SK-N-SH (cell line): ENCODE results near the gene RAB1B.

Experiments used
- CTCF ChIP-seq: fragments of 200-600 bp; sonication (generic); IDR thresholded peaks from 2 replicates; pipeline ENCODE4 v1.6.1; 2017; ENCODE audit warnings: antibody characterized with exemption, mild to moderate bottlenecking, moderate library complexity
- ELF1 ChIP-seq: IDR thresholded peaks from 2 replicates; pipeline ENCODE4 v1.4.0; 2012
- MXI1 ChIP-seq: IDR thresholded peaks from 2 replicates; pipeline ENCODE4 v1.6.1; 2012; ENCODE audit warnings: mild to moderate bottlenecking, low read depth, low read length, improper control_type of control experiment
- POLR2AphosphoS5 ChIP-seq: IDR thresholded peaks from 2 replicates; pipeline ENCODE4 v1.6.1; 2012; ENCODE audit warnings: low read depth, low read length
- RAD21 ChIP-seq: IDR thresholded peaks from 2 replicates; pipeline ENCODE4 v1.6.1; 2012; ENCODE audit warnings: mild to moderate bottlenecking, low read length
- RCOR1 ChIP-seq: fragments of 150-350 bp; IDR thresholded peaks from 2 replicates; pipeline ENCODE4 v1.6.1; 2017; ENCODE audit warnings: antibody characterized with exemption, low read length
- RFX5 ChIP-seq: IDR thresholded peaks from 2 replicates; pipeline ENCODE4 v1.6.1; 2012; ENCODE audit warnings: mild to moderate bottlenecking, improper control_type of control experiment, low read length
- SIN3A ChIP-seq: IDR thresholded peaks from 2 replicates; pipeline ENCODE4 v1.6.1; 2012; ENCODE audit warnings: low read depth, mild to moderate bottlenecking, low read length, moderate library complexity, borderline replicate concordance
- TAF1 ChIP-seq: IDR thresholded peaks from 2 replicates; pipeline ENCODE4 v1.6.1; 2012; ENCODE audit warnings: low read depth, mild to moderate bottlenecking, low read length, moderate library complexity, borderline replicate concordance
- TF ChIP-seq, protein P1 (sequence below): IDR thresholded peaks from 2 replicates; pipeline ENCODE4 v1.4.0; 2012; ENCODE audit warnings: low read depth, borderline replicate concordance
- TF ChIP-seq, protein P2 (sequence below): IDR thresholded peaks from 2 replicates; pipeline ENCODE4 v1.6.1; 2012; ENCODE audit warnings: mild to moderate bottlenecking, low read depth, low read length, moderate library complexity

- peak; percentile 8; the same call in 1 of the 2 replicates for TF ChIP-seq TAF1
- no peak for TF ChIP-seq CTCF
- TF ChIP-seq ELF1, result peak; percentile 25; the same call in 1 of the 2 replicates
- no peak for TF ChIP-seq RAD21
- TF ChIP-seq RFX5, result no peak
- TF ChIP-seq MXI1, result peak; percentile 74; the same call in 1 of the 2 replicates
- TF ChIP-seq RCOR1, result no peak
- TF ChIP-seq, protein P1, sequence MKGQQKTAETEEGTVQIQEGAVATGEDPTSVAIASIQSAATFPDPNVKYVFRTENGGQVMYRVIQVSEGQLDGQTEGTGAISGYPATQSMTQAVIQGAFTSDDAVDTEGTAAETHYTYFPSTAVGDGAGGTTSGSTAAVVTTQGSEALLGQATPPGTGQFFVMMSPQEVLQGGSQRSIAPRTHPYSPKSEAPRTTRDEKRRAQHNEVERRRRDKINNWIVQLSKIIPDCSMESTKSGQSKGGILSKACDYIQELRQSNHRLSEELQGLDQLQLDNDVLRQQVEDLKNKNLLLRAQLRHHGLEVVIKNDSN, result no peak
- peak; percentile 62; the same call in 1 of the 2 replicates for TF ChIP-seq SIN3A
- TF ChIP-seq, protein P2, sequence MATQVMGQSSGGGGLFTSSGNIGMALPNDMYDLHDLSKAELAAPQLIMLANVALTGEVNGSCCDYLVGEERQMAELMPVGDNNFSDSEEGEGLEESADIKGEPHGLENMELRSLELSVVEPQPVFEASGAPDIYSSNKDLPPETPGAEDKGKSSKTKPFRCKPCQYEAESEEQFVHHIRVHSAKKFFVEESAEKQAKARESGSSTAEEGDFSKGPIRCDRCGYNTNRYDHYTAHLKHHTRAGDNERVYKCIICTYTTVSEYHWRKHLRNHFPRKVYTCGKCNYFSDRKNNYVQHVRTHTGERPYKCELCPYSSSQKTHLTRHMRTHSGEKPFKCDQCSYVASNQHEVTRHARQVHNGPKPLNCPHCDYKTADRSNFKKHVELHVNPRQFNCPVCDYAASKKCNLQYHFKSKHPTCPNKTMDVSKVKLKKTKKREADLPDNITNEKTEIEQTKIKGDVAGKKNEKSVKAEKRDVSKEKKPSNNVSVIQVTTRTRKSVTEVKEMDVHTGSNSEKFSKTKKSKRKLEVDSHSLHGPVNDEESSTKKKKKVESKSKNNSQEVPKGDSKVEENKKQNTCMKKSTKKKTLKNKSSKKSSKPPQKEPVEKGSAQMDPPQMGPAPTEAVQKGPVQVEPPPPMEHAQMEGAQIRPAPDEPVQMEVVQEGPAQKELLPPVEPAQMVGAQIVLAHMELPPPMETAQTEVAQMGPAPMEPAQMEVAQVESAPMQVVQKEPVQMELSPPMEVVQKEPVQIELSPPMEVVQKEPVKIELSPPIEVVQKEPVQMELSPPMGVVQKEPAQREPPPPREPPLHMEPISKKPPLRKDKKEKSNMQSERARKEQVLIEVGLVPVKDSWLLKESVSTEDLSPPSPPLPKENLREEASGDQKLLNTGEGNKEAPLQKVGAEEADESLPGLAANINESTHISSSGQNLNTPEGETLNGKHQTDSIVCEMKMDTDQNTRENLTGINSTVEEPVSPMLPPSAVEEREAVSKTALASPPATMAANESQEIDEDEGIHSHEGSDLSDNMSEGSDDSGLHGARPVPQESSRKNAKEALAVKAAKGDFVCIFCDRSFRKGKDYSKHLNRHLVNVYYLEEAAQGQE, result 0 out of 2 replicates have a peak, but pooled peaks have one; percentile 13
- TF ChIP-seq POLR2AphosphoS5, result peak; percentile 83
Observed at GRCh38 chr11:66268244-66268951, at the start of gene RAB1B.
